IMR-90 (cell line): ENCODE data around the gene PXMP2. TPM values are rescaled to one million over a fixed set of nuclear protein-coding genes. Genes with fewer than 3 reads are reported as not detected.

Experiments used
- ATAC-seq: fragments of 200-7000 bp; cut with Tn5 transposase; 2 replicates; pipeline ENCODE4 v1.9.1; 2020; ENCODE audit warnings: low read depth, mild to moderate bottlenecking, moderate library complexity
- BruUV-seq: library from RNA; stranded (reverse); fragments of 400-500 nt; replicated peaks from 2 replicates; lab custom pipeline; 2021; lab: Mats Ljungman, UMichigan
- CTCF ChIA-PET: fragments of 300-600 bp; formaldehyde crosslinking; extraction: SDS; loops from one replicate; lab custom pipeline; 2021; ENCODE audit warnings: antibody characterized with exemption; lab: Yijun Ruan, JAX
- POLR2A ChIA-PET: fragments of 300-600 bp; sonication (Branson Sonifier 250); formaldehyde crosslinking; loops from one replicate; lab custom pipeline; 2022; ENCODE audit warnings: antibody characterized with exemption; ENCODE audit not compliant: unreplicated experiment; lab: Charles Lee
- DNase-seq: peaks from one replicate; pipeline ENCODE4 v3.0.0; 2013
- H2AFZ ChIP-seq: replicated peaks from 2 replicates; pipeline ENCODE3; 2013; ENCODE audit warnings: low read length, mild to moderate bottlenecking; ENCODE audit not compliant: poor library complexity
- H2AK5ac ChIP-seq: 2 replicates; pipeline ENCODE4 v1.6.1; 2013; ENCODE audit warnings: low read depth, low read length, inconsistent platforms
- H2AK9ac ChIP-seq: replicated peaks from 2 replicates; pipeline ENCODE3; 2013; ENCODE audit warnings: mild to moderate bottlenecking, low read depth, low read length, moderate library complexity; ENCODE audit not compliant: poor library complexity
- H2BK120ac ChIP-seq: 2 replicates; pipeline ENCODE4 v1.6.1; 2013; ENCODE audit warnings: low read depth, low read length, inconsistent platforms
- H2BK15ac ChIP-seq: 3 replicates; pipeline ENCODE4 v1.6.1; 2013; ENCODE audit warnings: low read depth, low read length, inconsistent platforms
- H2BK20ac ChIP-seq: 2 replicates; pipeline ENCODE4 v1.6.1; 2013; ENCODE audit warnings: low read depth, mild to moderate bottlenecking, inconsistent platforms, low read length, moderate library complexity
- H2BK5ac ChIP-seq: 2 replicates; pipeline ENCODE4 v1.6.1; 2013; ENCODE audit warnings: mild to moderate bottlenecking, low read depth, low read length, inconsistent platforms; ENCODE audit not compliant: poor library complexity, severe bottlenecking
- H3K14ac ChIP-seq: replicated peaks from 2 replicates; pipeline ENCODE4 v1.6.1; 2013; ENCODE audit warnings: low read depth, low read length, inconsistent platforms
- H3K18ac ChIP-seq: 2 replicates; pipeline ENCODE4 v1.6.1; 2013; ENCODE audit warnings: low read depth, low read length, control low read depth
- H3K23ac ChIP-seq: 2 replicates; pipeline ENCODE4 v1.6.1; 2013; ENCODE audit warnings: low read depth, low read length, inconsistent platforms
- H3K27ac ChIP-seq: 2 replicates; pipeline ENCODE4 v1.5.1; 2013; ENCODE audit warnings: mild to moderate bottlenecking, control low read depth, low read length; ENCODE audit not compliant: insufficient read depth
- H3K27me3 ChIP-seq: 2 replicates; pipeline ENCODE4 v1.6.1; 2013; ENCODE audit warnings: low read length; ENCODE audit not compliant: control insufficient read depth, insufficient read depth
- H3K36me3 ChIP-seq: 2 replicates; pipeline ENCODE4 v1.6.1; 2013; ENCODE audit warnings: low read length, mixed read lengths; ENCODE audit not compliant: control insufficient read depth, insufficient read depth
- H3K4ac ChIP-seq: 2 replicates; pipeline ENCODE4 v1.6.1; 2013; ENCODE audit warnings: low read depth, low read length, inconsistent platforms
- H3K4me1 ChIP-seq: 2 replicates; pipeline ENCODE4 v1.6.1; 2013; ENCODE audit warnings: low read length, mixed read lengths; ENCODE audit not compliant: control insufficient read depth, insufficient read depth
- H3K4me2 ChIP-seq: 2 replicates; pipeline ENCODE4 v1.6.1; 2013; ENCODE audit warnings: low read depth, mild to moderate bottlenecking, control low read depth, low read length, moderate library complexity
- H3K4me3 ChIP-seq: 2 replicates; pipeline ENCODE4 v1.5.1; 2013; ENCODE audit warnings: low read depth, mild to moderate bottlenecking, control low read depth, low read length, moderate library complexity; ENCODE audit not compliant: insufficient read depth
- H3K56ac ChIP-seq: 2 replicates; pipeline ENCODE4 v1.6.1; 2013; ENCODE audit warnings: low read length, inconsistent platforms; ENCODE audit not compliant: insufficient read depth; ENCODE audit errors: extremely low read depth
- H3K79me1 ChIP-seq, 2 experiments: 2 replicates each; pipeline ENCODE4 v1.6.1; 2013; ENCODE audit warnings: low read length in 2 of 2, inconsistent platforms in 1 of 2, low read depth in 1 of 2
- H3K9ac ChIP-seq: 2 replicates; pipeline ENCODE4 v1.6.1; 2013; ENCODE audit warnings: low read depth, low read length, control low read depth
- H3K9me1 ChIP-seq: 2 replicates; pipeline ENCODE4 v1.6.1; 2013; ENCODE audit warnings: low read length, inconsistent platforms; ENCODE audit not compliant: insufficient read depth
- H3K9me3 ChIP-seq: 2 replicates; pipeline ENCODE4 v1.6.1; 2013; ENCODE audit warnings: low read length; ENCODE audit not compliant: control insufficient read depth, insufficient read depth
- H4K20me1 ChIP-seq: 2 replicates; pipeline ENCODE4 v1.6.1; 2013; ENCODE audit warnings: low read length, inconsistent platforms; ENCODE audit not compliant: insufficient read depth
- H4K5ac ChIP-seq: 2 replicates; pipeline ENCODE4 v1.6.1; 2013; ENCODE audit warnings: mild to moderate bottlenecking, low read depth, low read length, control low read depth
- H4K8ac ChIP-seq, 2 experiments: 2 replicates each; pipeline ENCODE4 v1.6.1; 2013; ENCODE audit warnings: low read depth in 2 of 2, low read length in 2 of 2, control low read depth in 1 of 2, inconsistent platforms in 1 of 2
- H4K91ac ChIP-seq: 2 replicates; pipeline ENCODE4 v1.6.1; 2013; ENCODE audit warnings: low read depth, low read length, inconsistent platforms; ENCODE audit not compliant: insufficient read depth
- CHD1 ChIP-seq: IDR thresholded peaks from 2 replicates; pipeline ENCODE4 v1.6.1; 2012; ENCODE audit warnings: low read depth, low read length, improper control_type of control experiment
- FOS ChIP-seq: fragments of 150-350 bp; IDR thresholded peaks from 2 replicates; pipeline ENCODE4 v1.6.1; 2016; ENCODE audit warnings: low read depth, low read length
- MAZ ChIP-seq: IDR thresholded peaks from 2 replicates; pipeline ENCODE4 v1.6.1; 2012; ENCODE audit warnings: low read depth, mild to moderate bottlenecking, low read length, improper control_type of control experiment, moderate library complexity, borderline replicate concordance
- POLR2A ChIP-seq: IDR thresholded peaks from 2 replicates; pipeline ENCODE4 v1.6.1; 2012; ENCODE audit warnings: mild to moderate bottlenecking, low read depth, low read length
- RAD21 ChIP-seq: IDR thresholded peaks from 2 replicates; pipeline ENCODE4 v1.6.1; 2012; ENCODE audit warnings: low read length, improper control_type of control experiment
- RFX5 ChIP-seq: IDR thresholded peaks from 2 replicates; pipeline ENCODE4 v1.8.0; 2012; ENCODE audit warnings: low read depth, mild to moderate bottlenecking, low read length, moderate library complexity
- SMC3 ChIP-seq: fragments of 150-350 bp; IDR thresholded peaks from 2 replicates; pipeline ENCODE4 v1.6.1; 2016; ENCODE audit warnings: low read depth, mild to moderate bottlenecking, antibody characterized with exemption, low read length, moderate library complexity
- WGBS, 2 experiments: methylation state at CpG; one replicate each; pipeline versions ENCODE4 v1.1.5 to v1.1.7; 2013; ENCODE audit warnings: missing lambda C conversion rate in 2 of 2; ENCODE audit not compliant: insufficient read length in 1 of 2; ENCODE audit errors: extremely low coverage in 2 of 2; 5-methylcytosine and 5-hydroxymethylcytosine counted together
- dilution Hi-C: fragments of 300-500 bp; cut with HindIII; formaldehyde crosslinking; loops from one replicate; pipeline ENCODE4 v1.14.3; 2018; ENCODE audit warnings: low sequenced_read_pairs; ENCODE audit not compliant: unreplicated experiment
- in situ Hi-C: fragments of 300-500 bp; cut with MboI; formaldehyde crosslinking; loops from 3 replicates; pipeline ENCODE4 v1.14.3; 2019; ENCODE audit warnings: low sequenced_read_pairs, inconsistent platforms, mixed read lengths
- intact Hi-C: fragments of 100-400 bp; cut with micrococcal nuclease; formaldehyde crosslinking; loops from 2 replicates; pipeline ENCODE4 v1.10.0; 2022
- polyA plus RNA-seq, 3 experiments: library from polyadenylated mRNA; depleted of rRNA; stranded (reverse); fragments of >200 nt; gene quantifications; 2 replicates each; pipeline ENCODE4 v1.2.3, GENCODE V29; 2012; ENCODE audit warnings: low replicate concordance in 1 of 3
- total RNA-seq: library from RNA; depleted of rRNA; stranded (reverse); fragments of >200 nt; gene quantifications from 2 replicates; pipeline ENCODE4 v1.2.3, GENCODE V29; 2012
- TF ChIP-seq, protein P1 (sequence below): conservative IDR thresholded peaks from 2 replicates; pipeline ENCODE4 v1.5.1; 2012; ENCODE audit warnings: mild to moderate bottlenecking, low read depth, low read length, improper control_type of control experiment

PXMP2 gene
- total and polyA plus RNA-seq, 2 of the 4 experiments (the other 2 are of a cell fraction) = 10.9 to 20.1 TPM

GRCh38 chr12:132640936-132641335 is 46.5 kb upstream of the PXMP2 start:
- Histone ChIP-seq H4K8ac (no peak overlapping the region), H2AK9ac (no peak overlapping the region), H4K5ac (no peak overlapping the region), H2BK20ac (no peak overlapping the region), H3K27ac (no peak overlapping the region), H3K4me2 (no peak overlapping the region), H2AFZ (no peak overlapping the region), H3K9me1 (no peaks in the 10 kb centered on the region), H3K56ac (no peak overlapping the region), H3K4ac (no peak overlapping the region), H3K4me3 (no peak overlapping the region), H3K4me1 (no peaks in the 10 kb centered on the region), H2BK120ac (no peak overlapping the region), H4K20me1 (peaks cover 7% of the 10 kb centered on the region; the same call in 1 of the 2 replicates), H3K79me1 (no peaks in the 10 kb centered on the region), H2AK5ac (no peak overlapping the region), H3K14ac (no peak overlapping the region), H4K91ac (no peak overlapping the region), H3K9me3 (no peaks in the 10 kb centered on the region), H3K23ac (no peak overlapping the region), H3K27me3 (no peaks in the 10 kb centered on the region), H3K36me3 (peaks cover 30% of the 10 kb centered on the region), H2BK5ac (no peak overlapping the region), H2BK15ac (no peak overlapping the region), H3K9ac (no peak overlapping the region), H3K18ac (no peak overlapping the region)
- no peak for DNase-seq
- dilution Hi-C loops (no loop called here), intact Hi-C loops (no loop called here), in situ Hi-C loops (no loop called here)
- WGBS, 2 experiments = 86% methylated on average over 9 of the region's 10 CpGs; no CpG with 5 or more reads in 1 of the 2 experiments
- no TSS peak for BruUV-seq
- ChIA-PET POLR2A (no interaction called here), CTCF (no interaction called here)
- TF ChIP-seq FOS (no peak), RFX5 (no peak), SMC3 (no peak), POLR2A (no peak), CHD1 (no peak), MAZ (no peak), RAD21 (no peak)
- TF ChIP-seq, protein P1, sequence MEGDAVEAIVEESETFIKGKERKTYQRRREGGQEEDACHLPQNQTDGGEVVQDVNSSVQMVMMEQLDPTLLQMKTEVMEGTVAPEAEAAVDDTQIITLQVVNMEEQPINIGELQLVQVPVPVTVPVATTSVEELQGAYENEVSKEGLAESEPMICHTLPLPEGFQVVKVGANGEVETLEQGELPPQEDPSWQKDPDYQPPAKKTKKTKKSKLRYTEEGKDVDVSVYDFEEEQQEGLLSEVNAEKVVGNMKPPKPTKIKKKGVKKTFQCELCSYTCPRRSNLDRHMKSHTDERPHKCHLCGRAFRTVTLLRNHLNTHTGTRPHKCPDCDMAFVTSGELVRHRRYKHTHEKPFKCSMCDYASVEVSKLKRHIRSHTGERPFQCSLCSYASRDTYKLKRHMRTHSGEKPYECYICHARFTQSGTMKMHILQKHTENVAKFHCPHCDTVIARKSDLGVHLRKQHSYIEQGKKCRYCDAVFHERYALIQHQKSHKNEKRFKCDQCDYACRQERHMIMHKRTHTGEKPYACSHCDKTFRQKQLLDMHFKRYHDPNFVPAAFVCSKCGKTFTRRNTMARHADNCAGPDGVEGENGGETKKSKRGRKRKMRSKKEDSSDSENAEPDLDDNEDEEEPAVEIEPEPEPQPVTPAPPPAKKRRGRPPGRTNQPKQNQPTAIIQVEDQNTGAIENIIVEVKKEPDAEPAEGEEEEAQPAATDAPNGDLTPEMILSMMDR = no peak
- no peak for ATAC-seq
